ENCODE data around the gene TRIOBP.

TRIOBP gene

DNA sequence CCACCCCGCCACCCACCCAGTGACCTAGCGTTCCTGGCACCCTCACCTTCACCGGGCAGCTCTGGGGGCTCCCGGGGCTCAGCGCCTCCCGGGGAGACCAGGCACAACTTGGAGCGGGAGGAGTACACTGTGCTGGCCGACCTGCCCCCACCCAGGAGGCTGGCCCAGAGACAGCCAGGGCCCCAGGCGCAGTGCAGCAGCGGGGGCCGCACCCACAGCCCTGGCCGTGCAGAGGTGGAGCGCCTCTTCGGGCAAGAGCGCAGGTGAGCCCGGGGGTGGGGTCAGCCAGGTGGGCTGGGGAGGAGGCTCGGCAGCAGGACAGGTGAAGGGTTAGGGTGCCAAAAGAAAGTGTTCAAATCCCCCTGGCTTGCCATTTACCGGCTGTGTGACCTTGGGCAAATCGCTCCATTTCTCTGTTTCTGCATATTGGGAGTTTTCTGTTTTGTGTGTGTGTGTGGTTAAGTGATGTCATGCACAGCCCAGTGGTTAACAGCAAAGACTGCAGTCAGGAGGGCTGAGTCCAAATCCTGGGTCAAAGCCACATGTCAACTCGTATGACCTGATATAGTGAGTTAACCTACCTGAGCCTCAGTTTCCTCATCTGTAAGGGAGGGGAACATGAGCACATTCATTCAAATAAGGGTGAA lies 29.5 kb downstream of the TRIOBP start:
- peak; percentile 33 for DNase-seq (ENCODE audit: low read depth, low spot score)

DNA sequence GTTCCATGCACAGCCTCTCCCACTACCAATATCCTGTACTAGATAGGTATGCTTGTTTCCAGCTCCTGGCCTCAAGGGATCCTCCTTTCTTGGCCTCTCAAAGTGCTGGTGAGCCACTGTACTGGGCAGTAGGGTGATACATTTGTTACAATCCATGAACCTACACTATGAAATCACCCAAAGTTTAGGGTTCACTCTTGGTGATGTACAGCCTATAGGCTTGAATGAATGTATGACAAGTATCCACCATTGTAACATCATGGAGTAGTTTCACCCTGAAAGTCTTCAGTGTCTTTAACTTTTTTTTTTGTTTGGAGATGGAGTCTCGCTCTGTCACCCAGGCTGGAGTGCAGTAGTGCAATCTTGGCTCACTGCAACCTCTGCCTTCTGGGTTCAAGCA lies 31.8 kb downstream of the TRIOBP start:
- no peak for DNase-seq (ENCODE audit: low read depth, low spot score)

DNA sequence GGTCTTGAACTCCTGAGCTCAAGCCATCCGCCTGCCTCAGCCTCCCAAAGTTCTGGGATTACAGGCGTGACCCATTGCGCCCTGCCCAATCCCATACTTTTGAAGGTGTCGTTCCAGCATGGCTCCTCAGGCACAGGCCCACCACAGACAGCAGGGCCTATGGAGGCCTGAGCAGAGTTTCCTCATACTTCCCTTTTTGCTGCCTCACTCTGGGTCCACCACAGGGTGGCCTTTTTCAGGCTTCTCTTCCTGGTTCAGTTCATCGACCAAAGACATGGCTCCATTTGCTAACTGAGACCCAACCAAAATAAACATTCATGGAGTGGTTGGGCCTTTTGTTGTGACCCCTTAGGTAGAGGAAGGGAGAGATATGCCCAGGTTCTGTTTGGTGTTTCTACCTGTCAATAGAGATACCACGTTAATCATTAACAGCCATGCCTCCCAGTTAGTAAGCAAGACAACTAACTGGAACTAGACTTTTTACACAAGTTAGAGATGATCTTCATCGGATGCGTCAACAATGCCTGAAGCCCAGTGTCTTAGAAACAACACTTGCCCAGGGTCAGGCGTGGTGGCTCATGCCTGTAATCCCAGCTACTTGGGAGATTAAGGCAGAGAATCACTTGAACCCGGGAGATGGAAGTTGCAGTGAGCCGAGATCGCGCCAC lies 35.1 kb downstream of the TRIOBP start:
- no peak for DNase-seq (ENCODE audit: low read depth, low spot score)

DNA sequence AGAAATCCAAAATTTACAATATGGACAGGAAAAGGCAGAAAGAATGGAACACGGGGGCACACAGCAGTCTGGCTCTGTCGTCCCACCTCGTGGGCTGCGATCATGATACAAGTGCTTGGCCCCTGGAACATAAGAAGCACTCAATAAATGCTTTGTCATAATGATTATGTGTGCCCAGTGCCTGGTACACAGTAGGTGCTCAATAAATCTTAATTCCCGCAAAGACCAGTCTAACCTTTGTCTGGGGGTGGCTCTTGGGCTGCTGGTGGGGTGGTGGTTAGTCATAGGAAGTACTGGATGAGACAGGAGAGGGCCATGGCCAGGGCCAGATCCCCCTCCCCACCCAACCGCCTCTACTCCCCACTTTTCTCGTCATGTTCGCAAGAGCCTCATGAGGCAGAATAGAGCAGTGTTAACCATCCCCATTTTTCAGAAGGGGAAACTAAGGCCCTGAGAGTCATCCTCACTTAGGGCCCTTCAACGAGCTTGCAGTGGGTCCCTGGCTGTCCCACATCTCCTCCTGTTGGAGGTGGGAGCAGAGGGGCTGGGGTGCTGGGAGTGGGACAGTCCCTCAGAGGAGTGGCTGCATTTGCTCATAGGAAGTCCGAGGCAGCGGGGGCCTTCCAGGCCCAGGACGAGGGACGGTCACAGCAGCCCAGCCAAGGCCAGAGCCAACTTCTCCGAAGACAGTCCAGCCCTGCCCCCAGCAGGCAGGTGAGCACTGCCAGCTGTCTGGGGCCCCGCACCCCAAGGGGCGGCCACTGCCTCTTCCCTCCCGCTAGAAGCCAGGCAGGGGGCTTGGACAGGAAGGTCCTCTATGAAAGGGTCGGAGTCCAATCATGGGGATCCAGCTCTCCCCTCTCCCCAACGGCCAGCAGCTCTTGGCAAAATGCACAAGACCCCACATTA lies 36.1 kb downstream of the TRIOBP start:
- no peak for DNase-seq (ENCODE audit: low read depth, low spot score)

DNA sequence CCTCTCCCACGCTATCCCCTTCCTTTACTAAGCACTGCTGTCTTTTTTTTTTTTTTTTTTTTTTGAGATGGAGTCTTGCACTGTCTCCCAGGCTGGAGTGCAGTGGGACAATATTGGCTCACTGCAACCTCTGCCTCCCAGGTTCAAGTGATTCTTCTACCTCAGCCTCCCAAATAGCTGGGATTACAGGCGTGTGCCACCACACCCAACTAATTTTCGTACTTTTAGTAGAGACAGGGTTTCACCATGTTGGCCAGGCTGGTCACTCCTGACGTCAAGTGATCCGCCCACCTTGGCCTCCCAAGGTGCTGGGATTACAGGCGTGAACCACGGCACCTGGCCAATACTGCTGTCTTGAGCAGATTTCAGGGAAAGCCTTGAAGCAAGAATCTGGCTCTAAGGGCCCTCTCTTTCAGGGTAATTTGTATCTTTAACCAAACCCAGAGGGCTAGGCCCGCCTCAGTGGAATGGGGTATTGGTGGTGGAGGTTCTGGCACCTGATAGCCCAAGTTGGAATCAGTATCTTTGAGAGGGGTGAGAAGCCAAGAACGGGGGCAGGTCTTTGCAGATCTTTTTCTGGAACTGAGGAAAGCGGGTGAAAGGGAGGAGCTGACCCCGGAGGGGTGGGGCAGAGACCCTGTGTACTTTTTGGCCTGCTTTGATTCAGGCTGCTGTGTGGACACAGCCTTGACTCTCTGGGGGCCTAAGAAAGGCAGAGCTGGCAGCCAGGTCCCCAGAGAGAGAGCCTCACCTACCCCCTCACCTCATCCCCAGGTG lies 37.0 kb downstream of the TRIOBP start:
- DNase-seq (ENCODE audit: low read depth, low spot score), result no peak

DNA sequence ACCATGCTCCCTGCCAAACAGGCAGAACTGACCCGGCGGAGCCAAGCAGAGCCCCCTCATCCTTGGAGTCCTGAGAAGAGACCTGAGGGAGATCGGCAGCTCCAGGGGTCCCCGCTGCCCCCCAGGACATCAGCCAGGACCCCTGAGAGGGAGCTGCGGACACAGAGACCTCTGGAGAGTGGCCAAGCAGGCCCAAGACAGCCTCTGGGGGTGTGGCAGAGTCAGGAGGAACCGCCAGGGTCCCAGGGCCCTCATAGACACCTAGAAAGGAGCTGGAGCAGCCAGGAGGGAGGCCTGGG lies 37.5 kb downstream of the TRIOBP start:
- no peak for DNase-seq (ENCODE audit: low read depth, low spot score)

DNA sequence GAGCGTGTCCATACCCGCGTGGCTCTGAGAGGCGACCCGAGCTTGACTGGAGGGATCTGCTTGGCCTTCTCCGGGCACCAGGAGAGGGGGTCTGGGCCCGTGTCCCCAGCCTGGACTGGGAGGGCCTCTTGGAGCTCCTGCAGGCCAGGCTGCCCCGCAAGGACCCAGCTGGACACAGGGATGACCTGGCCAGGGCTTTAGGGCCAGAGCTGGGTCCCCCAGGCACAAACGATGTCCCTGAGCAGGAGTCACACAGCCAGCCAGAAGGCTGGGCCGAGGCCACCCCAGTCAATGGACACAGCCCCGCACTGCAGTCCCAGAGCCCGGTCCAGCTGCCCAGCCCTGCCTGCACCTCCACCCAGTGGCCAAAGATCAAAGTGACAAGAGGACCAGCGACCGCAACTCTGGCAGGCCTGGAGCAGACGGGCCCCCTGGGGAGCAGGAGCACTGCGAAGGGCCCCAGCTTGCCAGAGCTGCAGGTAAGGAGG lies 38.2 kb downstream of the TRIOBP start:
- peak; percentile 59 for DNase-seq (ENCODE audit: low read depth, low spot score)

DNA sequence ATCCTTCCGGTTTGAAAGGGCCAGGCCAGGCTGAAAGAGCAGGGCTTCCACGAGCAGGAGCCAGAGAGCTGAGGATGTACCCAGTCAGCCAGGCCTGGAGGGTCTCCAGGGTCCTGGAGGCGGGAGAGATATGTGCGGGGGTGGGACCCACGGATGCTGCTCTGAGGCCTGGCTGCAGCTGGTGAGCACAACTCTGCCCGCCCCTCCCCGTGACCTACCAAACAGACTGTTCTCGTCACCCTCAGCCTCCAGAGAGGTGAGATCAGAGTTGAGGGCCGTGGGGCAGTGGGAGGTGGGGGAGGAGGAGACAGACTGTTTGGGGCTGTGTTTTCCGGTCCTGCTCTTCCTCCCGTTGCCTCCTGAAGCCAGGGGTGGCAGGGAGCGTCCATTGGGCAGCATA lies 42.2 kb downstream of the TRIOBP start:
- no peak for DNase-seq (ENCODE audit: low read depth, low spot score)

DNA sequence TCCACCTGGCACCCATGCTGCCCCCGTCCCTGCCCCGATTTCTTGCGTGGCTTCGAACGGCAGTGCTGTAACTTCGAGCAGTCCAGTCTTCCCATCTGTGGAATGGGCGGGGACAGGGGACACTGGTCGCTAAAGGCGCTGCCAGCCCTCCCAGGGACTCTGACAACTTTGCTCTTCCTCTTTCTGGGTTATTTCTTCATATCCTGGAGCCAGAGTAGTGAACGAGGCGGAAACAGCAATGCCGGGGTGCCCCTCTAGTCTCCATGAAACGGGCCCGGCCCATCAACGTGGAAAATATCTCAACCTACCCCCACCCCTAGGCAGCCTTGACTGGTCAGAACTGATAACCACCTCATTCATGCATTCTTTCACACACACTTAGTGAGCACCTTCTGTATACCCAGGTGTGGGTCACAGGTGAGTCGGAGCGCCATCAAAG lies 42.8 kb downstream of the TRIOBP start:
- no peak for DNase-seq (ENCODE audit: low read depth, low spot score)

DNA sequence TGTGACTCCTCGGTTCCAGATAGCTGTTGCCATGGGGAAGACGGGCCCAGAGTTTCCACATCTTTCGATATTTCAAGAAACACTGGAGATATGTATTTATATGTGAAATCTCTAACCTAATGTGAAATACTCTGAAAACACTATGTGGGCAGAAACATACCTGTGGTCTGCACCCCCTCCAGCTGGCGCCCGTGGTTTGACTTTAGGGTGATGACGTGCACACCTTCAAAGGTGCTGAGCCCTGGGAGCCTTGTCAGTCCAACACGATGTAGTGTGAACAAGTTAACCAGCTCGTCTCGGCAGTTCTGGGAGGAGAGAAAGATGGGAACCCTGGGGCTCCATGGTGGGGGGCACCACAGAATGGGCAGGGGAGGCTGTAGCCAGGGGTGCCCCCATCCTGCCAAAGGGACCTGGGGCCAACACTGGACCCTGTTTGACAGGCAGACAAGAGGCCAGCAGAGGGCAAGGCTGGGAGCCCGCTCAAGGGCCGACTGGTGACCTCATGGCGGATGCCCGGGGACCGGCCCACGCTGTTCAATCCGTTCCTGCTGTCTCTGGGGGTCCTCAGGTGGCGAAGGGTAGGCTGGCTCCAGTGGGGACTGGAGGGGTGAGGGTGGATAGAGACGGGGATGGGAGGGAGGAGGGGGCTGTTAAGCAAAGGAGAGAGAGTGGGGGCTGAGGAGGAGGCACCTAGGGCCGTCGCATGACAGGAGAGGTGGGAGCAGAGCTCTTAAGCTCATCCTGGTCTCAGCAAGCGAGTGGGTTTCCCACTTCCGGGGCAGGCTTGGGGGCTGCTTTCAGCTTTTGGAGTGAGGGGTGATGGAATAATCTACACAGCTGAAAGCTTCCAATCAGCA lies 43.8 kb downstream of the TRIOBP start:
- no peak for DNase-seq (ENCODE audit: low read depth, low spot score)

DNA sequence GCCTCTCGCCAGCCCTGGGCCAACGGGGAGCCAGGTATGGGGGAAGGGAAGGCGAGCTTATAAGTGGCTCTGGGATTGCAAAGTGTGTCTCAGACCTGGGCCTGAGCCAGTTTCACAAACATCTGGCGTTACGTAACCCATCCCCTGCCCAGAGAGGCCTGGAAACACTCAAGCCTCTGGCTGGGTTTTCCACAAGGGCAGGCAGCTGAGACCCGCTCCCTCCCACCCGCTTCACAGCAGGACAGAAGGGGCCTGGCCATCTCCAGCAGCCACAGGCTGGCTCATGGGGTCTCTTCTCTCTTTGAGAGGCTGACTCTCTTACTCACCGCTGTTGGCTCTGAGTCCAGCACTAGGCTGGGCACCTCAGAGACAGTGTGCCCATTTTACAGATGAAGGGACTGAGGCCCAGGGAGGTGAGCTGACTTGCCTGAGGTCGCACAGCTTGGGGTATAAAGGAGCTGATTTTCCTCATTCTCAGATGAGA lies 44.5 kb downstream of the TRIOBP start:
- DNase-seq (ENCODE audit: low read depth, low spot score), result peak; percentile 57

DNA sequence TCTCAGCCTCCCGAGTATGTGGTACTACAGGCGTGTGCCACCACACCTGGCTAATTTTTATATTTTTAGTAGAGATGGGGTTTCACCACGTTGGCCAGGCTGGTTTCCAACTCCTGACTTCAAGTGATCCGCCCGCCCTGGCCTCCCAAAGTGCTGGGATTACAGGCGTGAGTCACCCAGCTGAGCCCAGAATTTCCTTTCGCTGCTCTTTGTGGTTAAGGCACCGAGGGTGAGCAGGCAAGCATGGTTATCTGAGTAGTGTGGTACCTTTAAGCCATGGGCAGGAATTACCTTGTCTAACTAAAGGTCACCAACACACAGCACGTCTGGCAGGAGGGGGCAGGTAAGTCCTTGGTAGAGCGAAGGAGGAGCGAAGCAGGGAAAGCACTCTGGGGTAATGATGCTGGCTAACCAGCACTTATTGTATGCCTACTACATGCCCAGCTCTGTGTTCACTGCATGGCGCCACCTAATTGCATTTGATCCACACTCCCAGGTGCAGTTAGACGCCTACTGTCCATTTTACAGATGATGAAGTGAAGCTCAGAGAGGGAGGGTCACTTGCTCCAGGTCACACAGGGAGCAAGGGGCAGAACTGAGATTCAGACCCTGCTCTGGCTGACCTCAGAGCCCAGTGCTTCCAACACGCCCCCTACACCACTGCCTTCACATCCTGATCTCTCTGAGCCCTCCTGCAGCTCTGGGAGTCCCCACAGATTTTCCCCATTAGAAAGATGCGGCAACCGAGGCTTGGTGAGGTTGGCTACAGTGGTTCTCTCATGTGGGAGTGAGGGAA lies 45.7 kb downstream of the TRIOBP start:
- DNase-seq (ENCODE audit: low read depth, low spot score), result peak; percentile 86

DNA sequence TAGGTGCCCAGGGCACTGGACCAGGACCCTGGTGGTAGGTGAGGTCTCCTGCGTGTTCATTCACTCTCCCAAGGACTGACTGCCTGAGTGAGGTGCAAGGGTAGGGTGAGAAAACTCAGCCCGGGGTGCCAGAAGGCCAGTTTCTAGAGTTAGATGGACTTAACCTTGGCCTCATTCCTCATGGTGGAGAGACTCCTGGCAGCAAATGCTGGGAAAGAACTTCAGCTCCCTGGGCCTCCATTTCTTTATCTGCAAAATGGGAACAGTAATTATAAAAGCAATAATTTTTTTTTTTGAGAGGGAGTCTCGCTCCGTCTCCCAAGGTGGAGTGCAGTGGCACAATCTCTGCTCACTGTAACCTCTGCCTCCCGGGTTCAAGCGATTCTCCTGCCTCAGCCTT lies 47.7 kb downstream of the TRIOBP start:
- DNase-seq (ENCODE audit: low read depth, low spot score), result no peak

DNA sequence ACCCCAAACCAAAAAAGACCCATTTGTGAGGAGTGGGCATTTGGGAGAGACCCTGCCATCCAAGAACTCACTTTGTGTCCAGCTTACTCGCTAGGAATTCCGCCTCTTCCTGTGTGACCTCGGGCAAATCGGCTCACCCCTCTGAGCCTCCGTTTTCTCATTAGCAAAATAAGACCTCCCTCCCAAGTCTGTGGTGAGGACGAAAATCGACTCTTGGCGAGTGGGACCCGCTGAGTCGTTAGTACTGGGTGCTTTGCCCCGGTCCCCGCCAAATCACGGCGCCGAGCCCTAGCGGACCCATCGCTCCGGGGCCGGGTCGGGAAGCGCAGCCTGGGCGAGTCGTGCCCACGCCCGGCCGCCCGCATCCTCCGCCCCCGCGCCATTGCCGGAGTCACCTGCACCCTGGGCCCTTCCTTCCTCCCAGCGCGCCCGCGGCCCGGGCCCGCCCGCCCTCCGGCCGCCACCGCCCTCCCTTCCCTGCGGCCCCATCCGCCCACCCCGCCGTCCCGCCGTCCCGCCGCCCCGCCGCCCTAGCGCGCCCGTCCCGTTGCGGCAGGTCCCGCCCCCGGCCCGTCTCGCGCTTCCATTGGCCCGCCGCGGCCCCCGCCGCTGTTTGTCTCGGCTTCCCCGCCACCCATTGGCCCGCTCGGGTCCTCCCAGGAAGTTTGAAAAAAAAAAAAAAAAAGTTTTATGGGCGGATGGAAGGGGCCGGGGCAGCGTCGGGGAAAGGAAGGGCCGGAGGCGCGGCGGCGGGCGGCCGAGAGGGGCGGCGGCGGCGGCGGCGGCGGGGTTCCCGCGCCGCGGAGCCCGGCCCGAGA lies 48.9 kb downstream of the TRIOBP start:
- peak; percentile 96 for DNase-seq (ENCODE audit: low read depth, low spot score)

DNA sequence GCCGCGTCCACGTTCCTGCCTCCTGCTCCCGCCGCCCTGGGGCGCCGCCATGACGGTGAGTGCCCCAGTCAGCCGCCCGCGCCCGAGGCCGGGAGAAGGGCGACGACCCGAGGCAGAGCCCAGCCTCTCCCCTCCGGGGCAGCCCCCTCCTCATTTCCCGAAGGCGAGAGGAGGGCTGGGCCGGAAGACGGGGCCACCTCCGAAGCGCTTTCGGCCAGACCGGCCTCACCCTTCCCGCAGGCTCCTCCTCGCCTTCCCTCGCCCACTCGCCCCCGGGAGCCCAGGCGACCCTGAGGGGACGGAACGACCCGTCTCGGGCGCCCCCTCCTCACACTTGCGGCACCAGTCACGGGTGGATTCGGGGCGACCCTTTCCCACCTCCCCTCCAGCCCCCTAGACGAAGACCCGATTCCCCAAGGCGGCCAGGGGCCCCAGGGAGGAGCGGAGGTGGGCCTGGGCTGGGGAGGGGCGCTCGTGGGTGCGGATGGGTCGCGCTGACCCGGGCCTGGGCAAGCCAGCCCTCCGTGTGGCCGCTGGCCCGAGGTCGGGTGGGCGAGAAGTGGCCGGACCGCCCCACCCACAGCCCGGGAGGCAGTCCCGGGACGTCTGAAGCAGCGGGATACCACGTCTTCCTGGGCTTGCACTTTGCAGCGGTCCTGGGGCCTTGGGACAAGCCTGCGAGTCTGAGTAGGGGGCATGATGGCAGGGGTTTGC lies 49.7 kb downstream of the TRIOBP start:
- peak; percentile 43 for DNase-seq (ENCODE audit: low read depth, low spot score)

DNA sequence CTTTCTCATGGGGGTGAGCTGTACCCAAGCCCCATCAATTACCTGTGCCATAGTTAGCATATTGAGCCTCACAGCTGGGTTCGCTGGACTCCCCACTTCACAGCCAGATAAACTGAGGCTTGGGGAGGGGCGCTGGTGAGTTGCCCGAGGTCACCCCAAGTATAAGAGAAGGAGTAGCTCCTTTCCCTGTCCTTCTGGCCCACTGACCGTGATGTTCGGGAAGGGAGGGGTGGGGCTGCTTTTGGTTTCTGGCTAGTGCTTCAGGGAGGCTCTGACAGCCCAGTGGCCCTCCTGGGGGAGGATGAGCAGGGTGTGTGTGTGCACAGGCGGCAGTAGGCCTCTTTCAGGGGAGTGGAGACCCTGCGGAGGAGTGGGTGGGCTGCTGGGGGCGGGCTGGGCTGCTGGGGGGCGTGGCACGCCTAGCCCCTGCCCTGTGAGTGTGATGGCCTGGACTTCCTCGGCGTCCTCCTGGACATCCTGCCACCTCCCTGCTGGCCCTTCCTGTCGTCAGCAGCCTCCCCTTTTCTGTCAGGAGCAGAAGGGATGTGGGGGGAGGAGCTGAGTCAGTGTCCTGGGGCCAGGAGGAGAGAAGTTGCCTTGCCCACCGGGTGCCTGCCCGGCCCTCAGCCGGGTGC lies 50.3 kb downstream of the TRIOBP start:
- DNase-seq (ENCODE audit: low read depth, low spot score), result peak; percentile 45

DNA sequence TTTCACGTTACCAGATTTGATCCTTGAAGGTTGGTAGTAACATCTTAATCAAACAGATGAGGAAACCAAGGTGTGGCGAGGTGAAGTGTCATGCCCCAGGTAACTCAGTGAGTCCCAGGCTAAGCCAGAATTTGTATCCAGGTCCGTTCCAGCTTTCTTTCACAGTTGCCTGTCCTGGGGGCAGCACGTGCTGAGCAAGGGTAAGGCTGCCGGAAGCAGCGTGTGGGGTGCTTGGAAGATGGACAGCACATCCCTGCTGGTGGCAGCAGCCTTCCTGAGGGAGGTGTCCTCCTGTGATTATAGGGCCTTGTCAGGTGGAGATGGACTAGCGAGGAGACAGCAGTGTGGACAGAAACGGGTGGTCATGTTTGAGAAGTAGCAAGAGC lies 50.9 kb downstream of the TRIOBP start:
- no peak for DNase-seq (ENCODE audit: low read depth, low spot score)

DNA sequence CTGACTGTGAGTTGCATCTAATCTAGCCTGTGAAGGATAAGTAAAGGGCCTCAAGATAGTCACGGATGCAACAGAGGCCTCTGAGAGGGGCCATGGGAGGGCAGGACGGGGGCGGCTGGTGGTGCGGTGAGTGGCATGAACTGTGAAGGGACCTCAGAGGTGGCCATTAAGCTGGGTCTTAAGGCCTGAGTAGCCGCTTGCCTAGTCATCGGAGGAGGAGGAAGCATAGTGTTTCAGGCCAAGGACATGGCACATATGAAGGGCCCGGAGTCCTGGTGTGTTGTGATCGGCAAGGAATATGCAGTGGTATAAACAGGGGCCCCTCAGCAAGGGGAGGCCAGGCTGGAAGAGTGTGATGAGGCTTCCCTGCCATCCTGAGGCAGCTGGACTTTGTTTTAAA lies 51.8 kb downstream of the TRIOBP start:
- no peak for DNase-seq (ENCODE audit: low read depth, low spot score)

Data from astrocyte of the hippocampus (primary cell).